ENCODE measurements around the gene CAB39. TPM values are rescaled to one million over a fixed set of nuclear protein-coding genes. Genes with fewer than 3 reads are reported as not detected.

CAB39 gene
- polyA plus RNA-seq, 1 of the 3 experiments (the other 2 are of a cell fraction), result 15.7 TPM

- TF ChIP-seq TEAD4 (IDR thresholded peaks at IDR 0.05; ENCODE audit: borderline replicate concordance, insufficient read depth) (no peak), TAF1 (IDR thresholded peaks at IDR 0.05; ENCODE audit: borderline replicate concordance, low read depth, low read length) (no peak), USF1 (IDR thresholded peaks at IDR 0.05; ENCODE audit: borderline replicate concordance, low read depth) (no peak), CHD2 (IDR thresholded peaks at IDR 0.05; ENCODE audit: low read length, partially characterized antibody) (no peak)
Measured at GRCh38 chr2:230840301-230840700, 127.7 kb downstream of the CAB39 start (continued).

GRCh38 chr2:230842473-230842872 is 129.8 kb downstream of the CAB39 start:
- no peak overlapping the region for H3K4me3 ChIP-seq (ENCODE audit: low read depth in 2 of 2, low read length in 1 of 2)
- H3K9me3 ChIP-seq, result 0 out of 2 replicates have a peak, but pooled peaks cover 3% of the 10 kb centered on the region
- no peaks in the 10 kb centered on the region; the same call in 1 of the 2 replicates for H3K27me3 ChIP-seq (ENCODE audit: insufficient read depth)
- H3F3A ChIP-seq (replicated peaks; ENCODE audit: insufficient read depth), result no peaks in the 10 kb centered on the region
- no peaks in the 10 kb centered on the region for H3K36me3 ChIP-seq (replicated peaks in 1 of 2; ENCODE audit: control insufficient read depth in 1 of 2, insufficient read depth in 2 of 2, low read length in 1 of 2)
- 50% methylated on average over 6 of the region's 6 CpGs for WGBS (ENCODE audit: low lambda C conversion rate)
- CTCF ChIA-PET, result interaction anchor here (1.9 to 4.0 kb wide), 4 partner anchors 18 to 145 kb away, joined by 4 to 26 read pairs (median 16); partner anchors contain the start of gene ITM2C
- no peak overlapping the region for H3K27ac ChIP-seq (ENCODE audit: low read depth in 2 of 2, low read length in 1 of 2)
- no peaks in the 10 kb centered on the region for H3K4me1 ChIP-seq (ENCODE audit: control insufficient read depth in 1 of 2, insufficient read depth in 2 of 2, low read depth in 1 of 2, low read length in 1 of 2)
- H3K9ac ChIP-seq, result no peak overlapping the region
- H2AFZ ChIP-seq (ENCODE audit: low read depth), result no peak overlapping the region
- H3K79me2 ChIP-seq (ENCODE audit: insufficient read depth), result no peaks in the 10 kb centered on the region
- no peak for TF ChIP-seq NFIC (IDR thresholded peaks at IDR 0.05; ENCODE audit: borderline replicate concordance)
- TF ChIP-seq TEAD4 (IDR thresholded peaks at IDR 0.05; ENCODE audit: borderline replicate concordance, insufficient read depth), result no peak
- TF ChIP-seq REST (IDR thresholded peaks at IDR 0.05; ENCODE audit: low read depth, low read length), result no peak
- H3K9me2 ChIP-seq, result no peaks in the 10 kb centered on the region
- POLR2A ChIA-PET, result no interaction called here
- DNase-seq, result no peak
- no peak overlapping the region for H3K4me2 ChIP-seq
- no peaks in the 10 kb centered on the region for H4K20me1 ChIP-seq (ENCODE audit: insufficient read depth)

- Histone ChIP-seq H3K9ac (no peak overlapping the region), H4K20me1 (ENCODE audit: insufficient read depth) (no peaks in the 10 kb centered on the region), H3K27ac (ENCODE audit: low read depth in 2 of 2, low read length in 1 of 2) (no peak overlapping the region), H2AFZ (ENCODE audit: low read depth) (no peak overlapping the region), H3K4me1 (ENCODE audit: control insufficient read depth in 1 of 2, insufficient read depth in 2 of 2, low read depth in 1 of 2, low read length in 1 of 2) (no peaks in the 10 kb centered on the region; a peak in 1 of 4 replicates), H3K36me3 (replicated peaks in 1 of 2; ENCODE audit: control insufficient read depth in 1 of 2, insufficient read depth in 2 of 2, low read length in 1 of 2) (no peaks in the 10 kb centered on the region), H3K27me3 (ENCODE audit: insufficient read depth) (no peaks in the 10 kb centered on the region; the same call in 1 of the 2 replicates), H3K79me2 (ENCODE audit: insufficient read depth) (no peaks in the 10 kb centered on the region), H3K4me2 (no peak overlapping the region), H3K9me3 (0 out of 2 replicates have a peak, but pooled peaks cover 3% of the 10 kb centered on the region), H3F3A (replicated peaks; ENCODE audit: insufficient read depth) (no peaks in the 10 kb centered on the region), H3K4me3 (ENCODE audit: low read depth in 2 of 2, low read length in 1 of 2) (no peak overlapping the region), H3K9me2 (no peaks in the 10 kb centered on the region)
- 69% methylated on average over 4 of the region's 4 CpGs for WGBS (ENCODE audit: low lambda C conversion rate)
- no peak for DNase-seq
- ChIA-PET CTCF (interaction anchor here (1.9 to 4.0 kb wide), 3 partner anchors 19 to 144 kb away, joined by 4 to 26 read pairs (median 17); partner anchors contain the start of gene ITM2C), POLR2A (no interaction called here)
- TF ChIP-seq USF2 (IDR thresholded peaks at IDR 0.05; ENCODE audit: borderline replicate concordance, low read depth, low read length), result no peak
- no peak for TF ChIP-seq NFIC (IDR thresholded peaks at IDR 0.05; ENCODE audit: borderline replicate concordance)
- TF ChIP-seq MAX (IDR thresholded peaks at IDR 0.05; ENCODE audit: low read depth), result no peak
- no peak for TF ChIP-seq RCOR1 (IDR thresholded peaks at IDR 0.05; ENCODE audit: low read length)
- no peak for TF ChIP-seq SIN3A (IDR thresholded peaks at IDR 0.05; ENCODE audit: borderline replicate concordance, low read depth, low read length)
- TF ChIP-seq FOSL2 (IDR thresholded peaks at IDR 0.05; ENCODE audit: borderline replicate concordance, low read depth), result no peak
- no peak for TF ChIP-seq RXRA (IDR thresholded peaks at IDR 0.05; ENCODE audit: borderline replicate concordance, low read depth)
- TF ChIP-seq EZH2phosphoT487 (IDR thresholded peaks at IDR 0.05; ENCODE audit: borderline replicate concordance, low read depth), result no peak
Measured at GRCh38 chr2:230843132-230843531, 130.5 kb downstream of the CAB39 start.

Data from SK-N-SH (cell line).